ENCODE results near the gene TNFRSF1A. TPM values are rescaled to one million over a fixed set of nuclear protein-coding genes. Genes with fewer than 3 reads are reported as not detected.
A peak's percentile ranks its signal among the peaks of the same experiment; 100 is the strongest.

TNFRSF1A gene
- total and polyA plus RNA-seq, 2 donors: 56.1 to 223 TPM

GRCh38 chr12:6378709-6379472 is 37.0 kb upstream of the TNFRSF1A start:
- DNase-seq (ENCODE audit: extremely low spot score): no peak
- peaks cover 4% of the 10 kb centered on the region for H3K4me1 ChIP-seq (ENCODE audit: insufficient read depth)
- no peak overlapping the region for H3K27ac ChIP-seq (ENCODE audit: low read depth)
- 39% methylated on average over 13 of the region's 13 CpGs for WGBS
- no peaks in the 10 kb centered on the region for H3K36me3 ChIP-seq (ENCODE audit: insufficient read depth)
- H3K4me3 ChIP-seq (ENCODE audit: low read depth, low read length): no peak overlapping the region

- Histone ChIP-seq H3K27ac (ENCODE audit: low read depth) (peak overlapping the region; percentile 83), H3K36me3 (ENCODE audit: insufficient read depth) (no peaks in the 10 kb centered on the region), H3K4me3 (ENCODE audit: low read depth, low read length) (no peak overlapping the region), H3K4me1 (ENCODE audit: insufficient read depth) (peaks cover 2% of the 10 kb centered on the region)
- no peak for DNase-seq (ENCODE audit: extremely low spot score)
- WGBS: 72% methylated on average over 4 of the region's 4 CpGs
Measured at GRCh38 chr12:6377667-6377994, 35.8 kb upstream of the TNFRSF1A start.

GRCh38 chr12:6376870-6377666 is 35.2 kb upstream of the TNFRSF1A start:
- H3K36me3 ChIP-seq (ENCODE audit: insufficient read depth): no peaks in the 10 kb centered on the region
- peak overlapping the region; percentile 83 for H3K27ac ChIP-seq (ENCODE audit: low read depth)
- peaks cover 2% of the 10 kb centered on the region for H3K4me1 ChIP-seq (ENCODE audit: insufficient read depth)
- DNase-seq (ENCODE audit: extremely low spot score): no peak
- no peak overlapping the region for H3K4me3 ChIP-seq (ENCODE audit: low read depth, low read length)
- 73% methylated on average over 10 of the region's 10 CpGs for WGBS

GRCh38 chr12:6376079-6376869 is 34.4 kb upstream of the TNFRSF1A start:
- DNase-seq (ENCODE audit: extremely low spot score): no peak
- Histone ChIP-seq H3K27ac (ENCODE audit: low read depth) (peak overlapping the region; percentile 83), H3K36me3 (ENCODE audit: insufficient read depth) (no peaks in the 10 kb centered on the region), H3K4me3 (ENCODE audit: low read depth, low read length) (no peak overlapping the region), H3K4me1 (ENCODE audit: insufficient read depth) (peaks cover 2% of the 10 kb centered on the region)
- 44% methylated on average over 19 of the region's 19 CpGs for WGBS

GRCh38 chr12:6375269-6376078 is 33.6 kb upstream of the TNFRSF1A start, which contains the start of gene SCNN1A:
Gene SCNN1A, minus strand, starts transcription at chr12:6375563. Its CDS starts 780 bp downstream, at chr12:6374783.
- Histone ChIP-seq H3K4me1 (ENCODE audit: insufficient read depth) (peaks cover 2% of the 10 kb centered on the region), H3K27ac (ENCODE audit: low read depth) (peak within 1 kb of the TSS; percentile 83), H3K36me3 (ENCODE audit: insufficient read depth) (no peaks in the 10 kb centered on the region), H3K4me3 (ENCODE audit: low read depth, low read length) (no peak within 1 kb of the TSS)
- no peak for DNase-seq (ENCODE audit: extremely low spot score)
- 83% methylated on average over 15 of the region's 15 CpGs for WGBS

- peaks cover 2% of the 10 kb centered on the region for H3K4me1 ChIP-seq (ENCODE audit: insufficient read depth)
- WGBS: 69% methylated on average over 7 of the region's 7 CpGs
- H3K27ac ChIP-seq (ENCODE audit: low read depth): peak overlapping the region; percentile 83
- no peak overlapping the region for H3K4me3 ChIP-seq (ENCODE audit: low read depth, low read length)
- no peak for DNase-seq (ENCODE audit: extremely low spot score)
- H3K36me3 ChIP-seq (ENCODE audit: insufficient read depth): no peaks in the 10 kb centered on the region
Measured at GRCh38 chr12:6374786-6375160, 32.9 kb upstream of the TNFRSF1A start.

- WGBS: 86% methylated on average over 24 of the region's 24 CpGs
- peak overlapping the region; percentile 83 for H3K27ac ChIP-seq (ENCODE audit: low read depth)
- DNase-seq (ENCODE audit: extremely low spot score): no peak
- H3K4me1 ChIP-seq (ENCODE audit: insufficient read depth): peaks cover 2% of the 10 kb centered on the region
- H3K36me3 ChIP-seq (ENCODE audit: insufficient read depth): no peaks in the 10 kb centered on the region
- no peak overlapping the region for H3K4me3 ChIP-seq (ENCODE audit: low read depth, low read length)
Measured at GRCh38 chr12:6374028-6374785, 32.3 kb upstream of the TNFRSF1A start.

GRCh38 chr12:6373022-6373787 is 31.3 kb upstream of the TNFRSF1A start:
- H3K4me3 ChIP-seq (ENCODE audit: low read depth, low read length): no peak overlapping the region
- DNase-seq (ENCODE audit: extremely low spot score): no peak
- H3K36me3 ChIP-seq (ENCODE audit: insufficient read depth): no peaks in the 10 kb centered on the region
- peaks cover 2% of the 10 kb centered on the region for H3K4me1 ChIP-seq (ENCODE audit: insufficient read depth)
- WGBS: 74% methylated on average over 14 of the region's 14 CpGs
- peak overlapping the region; percentile 83 for H3K27ac ChIP-seq (ENCODE audit: low read depth)

GRCh38 chr12:6372403-6373003 is 30.6 kb upstream of the TNFRSF1A start:
- Histone ChIP-seq H3K4me1 (ENCODE audit: insufficient read depth) (peaks cover 2% of the 10 kb centered on the region), H3K36me3 (ENCODE audit: insufficient read depth) (no peaks in the 10 kb centered on the region), H3K4me3 (ENCODE audit: low read depth, low read length) (no peak overlapping the region), H3K27ac (ENCODE audit: low read depth) (peak overlapping the region; percentile 91)
- 31% methylated on average over 8 of the region's 8 CpGs for WGBS
- no peak for DNase-seq (ENCODE audit: extremely low spot score)

- peak overlapping the region; percentile 74 for H3K27ac ChIP-seq (ENCODE audit: low read depth)
- peak; percentile 66 for DNase-seq (ENCODE audit: extremely low spot score)
- 54% methylated on average over 14 of the region's 15 CpGs for WGBS
- no peak overlapping the region for H3K4me3 ChIP-seq (ENCODE audit: low read depth, low read length)
- H3K36me3 ChIP-seq (ENCODE audit: insufficient read depth): no peaks in the 10 kb centered on the region
- peaks cover under 1% of the 10 kb centered on the region for H3K4me1 ChIP-seq (ENCODE audit: insufficient read depth)
Measured at GRCh38 chr12:6370994-6371754, 29.3 kb upstream of the TNFRSF1A start.

- H3K4me1 ChIP-seq (ENCODE audit: insufficient read depth): no peaks in the 10 kb centered on the region
- 68% methylated on average over 4 of the region's 4 CpGs for WGBS
- H3K4me3 ChIP-seq (ENCODE audit: low read depth, low read length): no peak overlapping the region
- DNase-seq (ENCODE audit: extremely low spot score): no peak
- H3K27ac ChIP-seq (ENCODE audit: low read depth): peak overlapping the region; percentile 74
- no peaks in the 10 kb centered on the region for H3K36me3 ChIP-seq (ENCODE audit: insufficient read depth)
Measured at GRCh38 chr12:6370576-6370935, 28.7 kb upstream of the TNFRSF1A start.
